ENCODE results near the gene SOST.

Gene SOST

DNA sequence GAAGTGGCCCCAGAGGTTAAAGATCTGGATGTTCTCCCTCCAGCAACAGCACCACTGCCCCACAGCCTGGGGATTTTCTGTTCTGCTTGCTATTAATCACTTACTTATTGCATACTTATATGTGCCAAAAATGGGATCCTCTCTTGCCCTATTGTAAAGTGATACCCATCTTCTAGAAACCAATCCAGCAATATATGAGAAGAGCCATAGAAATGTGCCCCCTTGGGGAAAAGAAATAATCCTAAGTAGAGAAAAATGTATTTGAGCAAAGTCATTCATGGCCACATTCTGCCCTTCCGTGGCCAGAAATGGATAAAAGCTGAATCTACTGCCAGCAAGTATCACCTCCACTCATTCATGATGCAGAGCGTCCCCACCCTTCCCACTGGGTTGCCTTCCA, 20.9 kb downstream of the SOST start:
- H3K4me3 ChIP-seq (ENCODE audit: low read depth, low read length) = no peak overlapping the region
- H3K27ac ChIP-seq = no peak overlapping the region
- no peaks in the 10 kb centered on the region for H3K79me2 ChIP-seq
- H3K4me2 ChIP-seq (ENCODE audit: low read length) = no peak overlapping the region
- H3K4me1 ChIP-seq = no peaks in the 10 kb centered on the region
- no peaks in the 10 kb centered on the region for H3K9me3 ChIP-seq (ENCODE audit: control insufficient read depth, low read length)
- H3K9ac ChIP-seq = no peak overlapping the region
- H2AFZ ChIP-seq = no peak overlapping the region
- no peak for TF ChIP-seq CTCF (IDR thresholded peaks at IDR 0.05)
- no peaks in the 10 kb centered on the region for H3K27me3 ChIP-seq (ENCODE audit: control insufficient read depth, insufficient read depth, low read length)
- H3K36me3 ChIP-seq (ENCODE audit: control insufficient read depth, insufficient read depth, low read length) = no peaks in the 10 kb centered on the region

GRCh38 chr17:43736389-43736788, 22.2 kb downstream of the SOST start:
- H3K79me2 ChIP-seq = no peaks in the 10 kb centered on the region
- H3K4me3 ChIP-seq (ENCODE audit: low read depth, low read length) = no peak overlapping the region

GRCh38 chr17:43734376-43734775, 24.2 kb downstream of the SOST start:
- no peak overlapping the region for H3K27ac ChIP-seq
- TF ChIP-seq CTCF (IDR thresholded peaks at IDR 0.05) = no peak

More at GRCh38 chr17:43736389-43736788, 22.2 kb downstream of the SOST start:
- Histone ChIP-seq H3K9me3 (ENCODE audit: control insufficient read depth, low read length) (no peaks in the 10 kb centered on the region), H3K4me2 (ENCODE audit: low read length) (no peak overlapping the region), H3K27me3 (ENCODE audit: control insufficient read depth, insufficient read depth, low read length) (no peaks in the 10 kb centered on the region), H3K27ac (no peak overlapping the region), H3K4me1 (no peaks in the 10 kb centered on the region), H3K36me3 (ENCODE audit: control insufficient read depth, insufficient read depth, low read length) (no peaks in the 10 kb centered on the region), H2AFZ (no peak overlapping the region), H3K9ac (no peak overlapping the region)
- TF ChIP-seq CTCF (IDR thresholded peaks at IDR 0.05) = no peak

DNA sequence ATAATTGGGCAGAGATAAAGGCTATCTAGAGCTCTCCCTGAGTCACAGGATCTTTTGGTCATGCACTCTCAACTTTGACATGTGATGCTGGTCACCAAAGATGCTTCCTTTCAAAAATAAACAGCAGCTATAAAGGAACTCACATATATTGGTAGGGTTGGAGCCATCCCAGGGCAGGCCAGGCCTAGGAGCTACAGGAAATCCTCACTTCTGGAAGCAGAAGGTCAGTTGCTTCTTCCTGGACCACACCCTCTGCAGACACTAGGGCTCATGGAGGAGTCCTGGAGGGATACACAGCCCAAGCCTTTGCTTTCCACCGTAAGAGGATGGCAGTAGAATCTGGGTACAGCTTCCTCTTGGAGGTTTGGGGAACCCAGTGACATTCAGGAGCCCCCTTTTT, 24.6 kb downstream of the SOST start:
- H3K27ac ChIP-seq = no peak overlapping the region
- H3K9ac ChIP-seq = no peak overlapping the region
- no peaks in the 10 kb centered on the region for H3K27me3 ChIP-seq (ENCODE audit: control insufficient read depth, insufficient read depth, low read length)
- H3K79me2 ChIP-seq = no peaks in the 10 kb centered on the region
- H3K4me3 ChIP-seq (ENCODE audit: low read depth, low read length) = no peak overlapping the region
- no peaks in the 10 kb centered on the region for H3K36me3 ChIP-seq (ENCODE audit: control insufficient read depth, insufficient read depth, low read length)
- no peaks in the 10 kb centered on the region for H3K4me1 ChIP-seq
- no peak overlapping the region for H2AFZ ChIP-seq
- no peaks in the 10 kb centered on the region for H3K9me3 ChIP-seq (ENCODE audit: control insufficient read depth, low read length)
- H3K4me2 ChIP-seq (ENCODE audit: low read length) = no peak overlapping the region
- no peak for TF ChIP-seq CTCF (IDR thresholded peaks at IDR 0.05)

More at GRCh38 chr17:43734376-43734775, 24.2 kb downstream of the SOST start:
- no peak overlapping the region for H3K4me2 ChIP-seq (ENCODE audit: low read length)
- H3K4me1 ChIP-seq = no peaks in the 10 kb centered on the region
- H3K36me3 ChIP-seq (ENCODE audit: control insufficient read depth, insufficient read depth, low read length) = no peaks in the 10 kb centered on the region
- H3K27me3 ChIP-seq (ENCODE audit: control insufficient read depth, insufficient read depth, low read length) = no peaks in the 10 kb centered on the region
- no peaks in the 10 kb centered on the region for H3K9me3 ChIP-seq (ENCODE audit: control insufficient read depth, low read length)
- H2AFZ ChIP-seq = no peak overlapping the region
- no peaks in the 10 kb centered on the region for H3K79me2 ChIP-seq
- no peak overlapping the region for H3K4me3 ChIP-seq (ENCODE audit: low read depth, low read length)
- H3K9ac ChIP-seq = no peak overlapping the region

DNA sequence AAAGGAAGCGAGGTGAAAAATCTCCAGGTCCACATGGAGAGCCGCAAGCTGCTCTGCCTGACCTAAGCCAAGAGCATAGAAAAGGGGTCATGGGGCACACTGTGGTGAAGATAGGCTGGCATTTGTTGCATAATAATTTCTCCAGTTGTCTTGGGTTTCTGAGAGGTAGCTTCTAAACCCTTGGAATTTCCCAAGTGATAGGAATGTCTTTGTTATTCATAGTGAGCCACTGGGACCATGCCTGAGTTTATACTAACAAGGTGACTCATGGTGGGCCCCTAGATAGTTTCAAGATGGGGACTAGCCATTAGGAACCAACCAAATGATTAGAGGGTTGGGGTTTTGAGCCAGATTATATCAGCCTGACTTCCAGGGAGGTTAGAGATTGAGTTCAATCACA, 25.6 kb downstream of the SOST start:
- H3K36me3 ChIP-seq (ENCODE audit: control insufficient read depth, insufficient read depth, low read length) = no peaks in the 10 kb centered on the region
- H3K9me3 ChIP-seq (ENCODE audit: control insufficient read depth, low read length) = no peaks in the 10 kb centered on the region
- no peak overlapping the region for H2AFZ ChIP-seq
- H3K4me2 ChIP-seq (ENCODE audit: low read length) = no peak overlapping the region
- H3K79me2 ChIP-seq = no peaks in the 10 kb centered on the region
- H3K27ac ChIP-seq = no peak overlapping the region
- no peak for TF ChIP-seq CTCF (IDR thresholded peaks at IDR 0.05)
- H3K4me1 ChIP-seq = no peaks in the 10 kb centered on the region
- no peak overlapping the region for H3K4me3 ChIP-seq (ENCODE audit: low read depth, low read length)
- no peak overlapping the region for H3K9ac ChIP-seq
- no peaks in the 10 kb centered on the region for H3K27me3 ChIP-seq (ENCODE audit: control insufficient read depth, insufficient read depth, low read length)

All from parathyroid adenoma (tissue), 2 donors.